Activated CD8-positive, alpha-beta memory T cell treated with anti-CD3 and anti-CD28 coated beads, Interleukin-2, amount 50 U/mL, for 48 hours (primary cell): Measurements from ENCODE around the gene NRIP1.
"Not testable (repeated sequence)": the region's sequence is repeated elsewhere in the genome, so short reads cannot be mapped to it uniquely, and the experiment has no call there.

ENCODE experiments used
- DNase-seq: peaks from one replicate; pipeline ENCODE4 v3.0.0-alpha.2; 2020

NRIP1 gene

GRCh38 chr21:15036189-15036588, 28.6 kb downstream of the NRIP1 start:
- DNase-seq = no peak

- DNase-seq = no peak
Observed at GRCh38 chr21:15034126-15034853, 30.5 kb downstream of the NRIP1 start.

- no peak for DNase-seq
Observed at GRCh38 chr21:15031790-15032357, 32.9 kb downstream of the NRIP1 start.

- DNase-seq = not testable (repeated sequence)
Observed at GRCh38 chr21:15031362-15031761, 33.4 kb downstream of the NRIP1 start.

- not testable (repeated sequence) for DNase-seq
Observed at GRCh38 chr21:15030861-15031260, 33.9 kb downstream of the NRIP1 start.

- DNase-seq = no peak
Observed at GRCh38 chr21:15029077-15029476, 35.7 kb downstream of the NRIP1 start.

- no peak for DNase-seq
Observed at GRCh38 chr21:15028186-15028585, 36.6 kb downstream of the NRIP1 start.

GRCh38 chr21:15027056-15027455, 37.7 kb downstream of the NRIP1 start:
- DNase-seq = no peak

- no peak for DNase-seq
Observed at GRCh38 chr21:15026370-15026769, 38.4 kb downstream of the NRIP1 start.

- no peak for DNase-seq
Observed at GRCh38 chr21:15023776-15024175, 41.0 kb downstream of the NRIP1 start.

- DNase-seq = no peak
Observed at GRCh38 chr21:15022608-15023261, 42.1 kb downstream of the NRIP1 start.

GRCh38 chr21:15020797-15021196, 44.0 kb downstream of the NRIP1 start:
- no peak for DNase-seq

- no peak for DNase-seq
Observed at GRCh38 chr21:15018382-15018781, 46.4 kb downstream of the NRIP1 start.

GRCh38 chr21:15015622-15016471, 49.0 kb downstream of the NRIP1 start:
- DNase-seq = no peak

- DNase-seq = no peak
Observed at GRCh38 chr21:15014221-15014620, 50.6 kb downstream of the NRIP1 start.

GRCh38 chr21:15011967-15012366, 52.8 kb downstream of the NRIP1 start:
- no peak for DNase-seq

GRCh38 chr21:15010645-15011044, 54.2 kb downstream of the NRIP1 start:
- no peak for DNase-seq

GRCh38 chr21:15009837-15010363, 54.9 kb downstream of the NRIP1 start:
- no peak for DNase-seq

- DNase-seq = no peak
Observed at GRCh38 chr21:15007716-15008296, 57.0 kb downstream of the NRIP1 start.

- no peak for DNase-seq
Observed at GRCh38 chr21:15006594-15007230, 58.1 kb downstream of the NRIP1 start.

GRCh38 chr21:15005391-15005790, 59.4 kb downstream of the NRIP1 start:
- no peak for DNase-seq

GRCh38 chr21:15004721-15005370, 60.0 kb downstream of the NRIP1 start:
- DNase-seq = no peak
